Measurements from ENCODE around the gene KIF13A.
A peak's percentile ranks its signal among the peaks of the same experiment; 100 is the strongest.
"Not testable (repeated sequence)": the region's sequence is repeated elsewhere in the genome, so short reads cannot be mapped to it uniquely, and the experiment has no call there.

KIF13A gene

GRCh38 chr6:17785094-17785787, 202.2 kb downstream of the KIF13A start:
- no peak for DNase-seq (ENCODE audit: low spot score)

GRCh38 chr6:17780061-17780460, 207.4 kb downstream of the KIF13A start:
- DNase-seq (ENCODE audit: low spot score): no peak

GRCh38 chr6:17771609-17772008, 215.8 kb downstream of the KIF13A start:
- DNase-seq (ENCODE audit: low spot score): no peak

- DNase-seq (ENCODE audit: low spot score): no peak
Observed at GRCh38 chr6:17768881-17769280, 218.6 kb downstream of the KIF13A start.

- DNase-seq (ENCODE audit: low spot score): no peak
Observed at GRCh38 chr6:17768388-17768787, 219.0 kb downstream of the KIF13A start.

GRCh38 chr6:17762651-17763050, 224.8 kb downstream of the KIF13A start:
- no peak for DNase-seq (ENCODE audit: low spot score)

- DNase-seq (ENCODE audit: low spot score): no peak
Observed at GRCh38 chr6:17758119-17758518, 229.3 kb downstream of the KIF13A start.

- DNase-seq (ENCODE audit: low spot score): no peak
Observed at GRCh38 chr6:17754254-17754653, 233.2 kb downstream of the KIF13A start.

GRCh38 chr6:17745324-17745723, 242.1 kb downstream of the KIF13A start:
- DNase-seq (ENCODE audit: low spot score): not testable (repeated sequence)

GRCh38 chr6:17744757-17745308, 242.6 kb downstream of the KIF13A start:
- not testable (repeated sequence) for DNase-seq (ENCODE audit: low spot score)

- DNase-seq (ENCODE audit: low spot score): no peak
Observed at GRCh38 chr6:17744019-17744756, 243.2 kb downstream of the KIF13A start.

- no peak for DNase-seq (ENCODE audit: low spot score)
Observed at GRCh38 chr6:17741507-17741906, 245.9 kb downstream of the KIF13A start.

GRCh38 chr6:17740559-17741220, 246.7 kb downstream of the KIF13A start:
- DNase-seq (ENCODE audit: low spot score): peak; percentile 23

GRCh38 chr6:17737704-17738252, 249.7 kb downstream of the KIF13A start:
- no peak for DNase-seq (ENCODE audit: low spot score)

GRCh38 chr6:17735311-17735710, 252.1 kb downstream of the KIF13A start:
- DNase-seq (ENCODE audit: low spot score): not testable (repeated sequence)

- DNase-seq (ENCODE audit: low spot score): no peak
Observed at GRCh38 chr6:17730078-17730704, 257.2 kb downstream of the KIF13A start.

GRCh38 chr6:17729223-17730077, 258.0 kb downstream of the KIF13A start:
- no peak for DNase-seq (ENCODE audit: low spot score)

- no peak for DNase-seq (ENCODE audit: low spot score)
Observed at GRCh38 chr6:17728551-17729222, 258.7 kb downstream of the KIF13A start.

- peak; percentile 67 for DNase-seq (ENCODE audit: low spot score)
Observed at GRCh38 chr6:17725083-17725482, 262.4 kb downstream of the KIF13A start.

- no peak for DNase-seq (ENCODE audit: low spot score)
Observed at GRCh38 chr6:17724341-17724740, 263.1 kb downstream of the KIF13A start.
